GM19025 (cell line): ENCODE results near the gene ELF5.

Experiments
- ATAC-seq: cut with Tn5 transposase; IDR thresholded peaks from one replicate; pipeline ENCODE4 v1.9.1; 2021; ENCODE audit warnings: mild to moderate bottlenecking, low read depth, moderate library complexity; ENCODE audit not compliant: unreplicated experiment

The ELF5 gene

DNA sequence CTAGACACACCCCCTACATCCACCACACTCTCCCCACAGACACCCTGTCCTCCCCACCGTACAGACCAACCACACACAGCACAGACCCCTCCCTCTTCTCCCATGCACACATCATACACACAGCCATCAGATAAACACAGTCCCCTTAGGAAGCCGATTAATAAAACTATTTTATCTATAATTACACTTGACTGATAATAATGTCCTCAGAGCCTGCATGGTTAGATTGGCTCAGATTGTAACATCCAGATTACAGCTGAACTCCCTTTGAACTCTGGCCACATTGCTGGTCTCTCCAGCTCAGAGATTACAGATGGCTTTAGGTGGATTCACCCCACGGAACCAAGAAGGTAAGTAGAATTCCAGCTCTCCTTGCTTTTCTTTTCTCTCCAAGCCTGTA is 9.5 kb upstream of the ELF5 start:
- no peak for ATAC-seq

DNA sequence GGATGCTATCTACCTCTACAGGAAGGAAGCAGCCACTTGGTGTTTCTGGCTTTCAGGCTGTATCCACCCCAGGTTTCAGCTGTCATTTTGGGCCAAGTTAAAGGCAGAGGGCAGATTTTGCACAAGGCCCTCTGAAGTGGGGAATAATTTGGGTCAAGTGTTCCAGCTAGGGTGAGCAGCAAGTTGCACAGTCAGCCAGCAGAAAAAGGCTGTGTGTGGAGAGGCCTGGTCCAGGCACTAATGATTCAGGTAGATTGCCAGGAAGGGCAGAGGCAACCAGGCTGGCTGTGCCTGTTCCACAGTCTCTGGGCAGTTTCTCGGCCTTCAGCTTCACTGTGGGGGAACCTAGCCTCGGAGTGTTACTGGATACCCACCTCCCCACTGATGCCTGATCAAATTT is 8.6 kb upstream of the ELF5 start:
- no peak for ATAC-seq

DNA sequence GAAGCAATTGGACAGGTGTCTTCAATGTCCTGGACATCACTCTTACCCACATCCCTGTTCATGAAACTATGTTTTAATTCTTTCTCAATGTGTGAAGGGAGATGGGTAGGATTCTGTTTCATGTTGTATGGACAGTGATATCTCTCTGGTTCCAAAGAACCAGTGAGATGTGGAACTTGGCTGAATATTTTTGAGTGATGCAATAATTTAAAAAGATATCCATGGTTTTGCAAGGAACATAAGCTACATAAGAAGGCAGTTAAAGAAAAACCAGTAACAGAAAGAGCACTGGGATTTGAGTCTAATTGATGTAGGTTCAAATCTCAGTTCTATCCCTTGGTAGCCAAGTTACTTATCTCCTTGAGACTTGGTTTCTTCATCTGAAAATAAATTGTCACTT is 7.7 kb upstream of the ELF5 start:
- no peak for ATAC-seq

DNA sequence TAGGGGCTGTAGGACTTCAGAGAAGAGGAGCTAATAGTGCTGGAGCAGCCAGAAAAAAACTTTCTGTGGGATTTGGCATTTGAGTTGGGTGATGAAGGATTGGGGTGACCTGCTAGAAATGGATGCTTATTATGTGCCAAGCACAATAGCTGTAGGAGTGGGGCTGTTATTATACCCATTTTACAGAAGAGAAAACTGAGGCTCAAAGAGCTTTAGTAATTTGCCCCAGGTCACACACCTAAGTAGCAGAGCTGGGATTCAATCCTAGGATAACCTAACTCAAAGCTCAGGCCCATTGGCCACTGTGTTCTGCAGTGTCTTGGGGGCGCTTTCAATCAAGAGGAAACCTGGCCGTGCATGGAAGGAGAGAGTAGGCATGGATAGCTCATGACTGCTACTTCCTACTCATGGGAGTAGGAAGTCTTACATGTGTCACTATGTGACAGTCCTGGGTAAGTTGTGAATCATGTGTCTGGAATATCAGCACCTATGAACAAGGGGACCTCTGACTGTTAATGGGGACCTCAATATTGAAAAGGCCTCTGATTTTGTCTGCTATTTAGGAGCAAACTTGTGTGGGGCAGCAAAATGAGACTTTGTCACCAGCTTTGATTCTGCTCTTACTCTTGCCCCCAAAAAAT is 6.1 kb upstream of the ELF5 start:
- no peak for ATAC-seq

DNA sequence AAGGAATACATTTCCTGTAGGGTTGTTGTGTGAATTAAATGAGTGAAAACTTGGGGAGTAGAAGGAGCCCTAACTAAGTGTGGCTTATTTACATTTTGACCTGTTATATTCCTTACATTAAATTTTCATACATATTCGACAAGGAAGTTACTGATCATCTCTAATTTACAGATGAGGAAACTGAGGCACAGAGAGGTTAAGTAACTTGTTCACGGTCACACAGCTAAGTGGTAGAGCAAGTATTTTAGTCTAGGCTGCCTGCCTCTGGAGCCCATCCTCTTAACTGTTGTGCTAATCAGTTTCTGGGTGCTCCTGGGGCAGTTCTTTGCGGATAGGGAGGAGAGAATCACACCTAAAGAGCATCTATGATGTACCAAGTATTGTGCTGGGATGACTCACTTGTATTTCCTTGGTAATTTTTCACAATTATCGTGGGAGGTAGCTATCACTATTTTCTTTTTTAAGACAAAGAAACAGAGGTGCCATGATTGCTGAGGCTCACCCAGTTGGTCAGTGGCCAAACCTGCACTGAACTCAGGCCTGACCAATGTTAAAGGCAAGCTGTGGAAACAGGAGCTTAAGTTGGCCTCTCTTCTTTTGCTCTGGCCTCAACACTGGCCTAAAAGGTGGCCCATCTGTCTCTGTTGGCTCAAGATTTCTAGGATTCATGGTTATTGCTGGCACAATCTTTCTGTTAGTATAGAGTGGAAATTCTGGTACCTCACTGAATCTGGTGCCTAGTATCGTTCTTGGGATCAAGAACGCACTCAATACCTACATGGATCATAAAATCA is 2.9 kb upstream of the ELF5 start:
- ATAC-seq, result no peak

DNA sequence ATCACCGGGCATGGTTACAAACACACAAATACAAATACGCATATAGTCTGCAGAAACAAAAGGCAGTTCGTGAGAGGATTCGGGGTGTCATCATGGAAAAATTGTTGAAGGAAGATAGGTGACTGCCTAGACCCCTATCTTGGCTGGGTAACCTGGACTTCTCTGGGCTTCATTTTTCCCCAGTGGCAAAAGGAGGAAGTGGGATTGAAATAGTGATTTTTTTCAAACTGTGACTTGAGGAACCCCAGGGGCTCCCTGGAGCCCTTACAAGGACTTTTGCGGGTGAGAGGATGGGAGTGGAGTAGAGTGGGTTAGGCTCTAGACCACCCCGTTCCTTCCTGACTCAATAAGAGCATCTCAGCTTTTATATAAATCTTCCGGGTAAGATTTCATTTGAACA is 1.0 kb upstream of the ELF5 start:
- ATAC-seq, result no peak

DNA sequence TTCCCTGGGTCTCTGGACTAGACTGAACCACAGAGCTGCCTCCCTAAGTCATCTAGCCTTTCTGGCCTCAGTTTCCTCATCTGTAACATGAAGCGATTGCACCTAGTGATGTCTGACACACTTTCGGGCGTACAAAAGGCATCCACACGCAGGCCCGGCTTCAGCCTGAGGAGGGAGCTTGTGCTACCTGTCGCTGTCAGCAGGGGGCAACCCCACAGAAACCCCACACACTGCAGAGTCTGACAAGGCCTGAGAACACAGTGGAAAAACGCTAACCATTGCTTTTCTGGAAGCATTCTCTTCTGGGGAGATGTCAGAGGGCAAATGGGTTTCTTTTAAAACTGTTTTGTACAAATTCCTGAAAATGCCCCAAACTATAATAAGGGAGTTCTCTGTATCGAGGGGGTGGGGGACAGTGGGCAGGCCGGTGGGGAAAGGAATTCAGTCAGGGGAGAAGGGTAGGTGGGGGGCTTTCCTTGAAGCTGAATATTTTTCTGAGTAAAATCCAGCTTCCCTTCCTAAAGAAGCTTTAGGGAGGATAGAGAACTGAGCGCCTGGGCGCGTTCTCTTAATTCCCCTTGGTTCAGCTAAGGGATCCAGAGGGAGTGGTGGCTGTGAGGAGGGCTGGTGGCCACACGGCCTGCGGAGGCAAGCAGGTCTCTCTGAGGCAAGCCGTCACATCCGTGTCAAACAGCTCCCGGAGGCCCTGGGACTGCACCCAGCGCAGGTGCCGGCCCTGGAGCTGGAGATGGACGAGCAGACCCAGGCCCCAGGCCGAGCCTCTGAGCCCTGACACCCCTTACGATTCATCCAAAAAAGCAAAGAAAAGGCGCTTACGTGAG is 533 bp downstream of the ELF5 start:
- no peak for ATAC-seq

DNA sequence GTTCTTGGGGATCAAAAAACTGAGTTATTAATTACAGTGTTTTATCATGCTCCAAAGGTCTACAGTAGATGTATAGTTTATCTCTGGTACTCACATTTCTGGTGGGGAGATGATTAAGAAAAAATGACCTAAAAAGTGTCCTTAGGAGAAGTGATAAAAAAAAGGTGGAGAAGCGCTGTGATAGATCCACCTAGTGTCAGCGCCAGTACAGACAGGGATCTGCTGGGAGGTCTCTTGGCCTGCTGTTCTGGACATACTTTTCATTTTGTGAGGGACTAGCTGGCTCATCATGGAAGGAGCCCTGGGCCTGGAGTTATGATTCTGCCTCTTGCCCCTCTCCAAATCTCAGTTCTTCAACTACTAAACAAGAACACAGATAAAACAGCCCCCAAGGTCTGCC is 2.9 kb downstream of the ELF5 start:
- no peak for ATAC-seq

DNA sequence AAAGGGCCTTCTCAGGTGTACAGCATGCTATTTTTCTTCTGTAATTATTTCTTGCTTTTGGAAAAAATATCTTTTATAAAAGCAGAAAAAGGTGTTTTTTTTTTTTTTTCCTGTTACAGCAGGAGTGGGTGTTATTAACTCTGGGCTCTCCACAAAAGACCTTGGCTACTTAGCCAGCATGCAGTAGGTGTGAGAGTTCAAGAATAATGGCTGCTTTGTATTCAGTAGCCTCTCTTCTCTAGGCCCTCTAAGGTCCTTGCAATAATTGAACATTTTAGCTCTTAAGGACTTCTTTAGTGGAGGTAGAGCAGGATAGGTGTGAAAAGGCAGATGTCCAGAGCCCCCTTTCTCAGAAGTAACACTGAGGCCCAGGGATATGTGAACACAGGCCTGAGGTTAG is 3.4 kb downstream of the ELF5 start:
- ATAC-seq, result no peak

DNA sequence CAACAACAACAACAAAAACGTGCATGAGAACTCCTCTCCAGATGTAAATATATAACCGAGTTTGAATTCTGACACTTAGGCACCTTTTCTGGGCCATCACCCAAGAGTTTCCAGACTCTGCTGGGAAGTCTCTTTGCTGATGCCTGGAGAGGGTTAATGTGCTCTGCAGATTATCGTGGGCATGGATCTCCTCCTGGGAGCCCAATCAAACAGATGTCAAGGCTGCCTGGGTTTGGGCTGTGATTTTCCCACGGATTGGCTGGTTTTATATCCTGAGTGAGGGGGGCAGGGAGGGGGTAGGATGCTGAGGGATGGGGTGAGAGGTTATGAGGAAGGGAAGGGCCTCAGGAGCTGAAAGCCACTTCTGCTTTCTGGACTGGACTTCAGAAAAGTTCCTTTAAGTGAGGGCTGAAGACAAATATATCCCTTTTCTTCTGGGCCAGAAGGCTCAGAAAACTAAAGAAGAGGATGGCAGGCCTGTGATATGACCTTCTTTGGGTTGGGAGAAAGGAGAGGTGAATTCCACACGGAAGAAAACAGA is 4.2 kb downstream of the ELF5 start:
- ATAC-seq, result no peak

DNA sequence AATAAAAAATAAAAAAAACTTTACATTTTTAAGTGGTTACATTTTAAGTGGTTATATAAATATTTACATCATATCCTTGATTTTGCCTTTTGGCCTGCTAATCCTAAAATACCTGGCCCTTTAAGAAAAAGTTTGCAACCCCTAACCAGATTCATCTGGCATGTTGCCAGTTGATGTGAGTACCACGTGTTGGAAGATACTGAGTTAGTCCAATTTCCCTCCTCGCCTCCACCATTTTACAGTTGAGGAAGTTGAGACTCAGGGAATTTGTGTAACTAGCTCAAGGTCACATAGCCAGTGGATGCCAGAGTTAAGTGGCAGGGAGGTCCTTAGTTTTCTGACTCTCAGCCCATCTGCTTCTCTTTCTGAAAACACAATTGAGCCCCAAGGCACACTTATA is 5.1 kb downstream of the ELF5 start:
- ATAC-seq, result no peak

DNA sequence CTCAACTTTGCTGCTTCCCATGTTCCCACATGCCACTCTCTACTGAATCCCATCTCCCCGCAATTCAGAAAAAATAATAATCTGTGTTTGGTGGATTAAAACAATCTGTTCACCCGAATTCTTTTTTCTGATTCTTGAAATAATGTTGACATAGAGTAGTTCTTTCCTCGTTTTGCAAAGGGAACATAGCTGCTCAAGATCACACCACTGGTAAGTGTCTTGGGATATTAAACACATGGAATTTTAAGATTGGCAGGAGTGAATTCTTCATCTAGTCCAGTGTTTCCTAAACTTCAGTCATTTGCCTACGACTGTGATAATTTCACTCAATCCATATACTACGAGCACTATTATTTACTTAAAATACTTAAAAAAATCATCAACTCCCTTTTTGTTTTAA is 6.0 kb downstream of the ELF5 start:
- no peak for ATAC-seq

DNA sequence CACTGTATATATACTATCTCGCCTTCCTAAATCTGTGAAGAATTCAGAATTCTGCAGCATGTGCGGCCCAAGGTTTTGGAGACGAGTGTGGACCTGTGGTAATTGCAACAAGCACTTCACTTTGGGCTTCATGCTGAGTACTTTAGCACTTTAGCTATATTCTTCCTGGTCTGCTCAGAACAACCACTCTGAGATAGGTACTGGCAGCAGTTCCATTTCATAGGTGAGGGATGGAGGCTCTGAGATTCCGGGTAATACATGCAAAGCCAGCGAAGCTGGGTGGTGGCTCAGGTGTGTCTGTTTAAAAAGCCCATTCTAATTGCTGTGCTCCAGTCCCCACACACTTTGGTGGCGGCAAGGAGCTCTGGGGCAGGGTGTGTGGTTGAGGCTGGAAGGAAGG is 6.4 kb downstream of the ELF5 start:
- ATAC-seq, result no peak

DNA sequence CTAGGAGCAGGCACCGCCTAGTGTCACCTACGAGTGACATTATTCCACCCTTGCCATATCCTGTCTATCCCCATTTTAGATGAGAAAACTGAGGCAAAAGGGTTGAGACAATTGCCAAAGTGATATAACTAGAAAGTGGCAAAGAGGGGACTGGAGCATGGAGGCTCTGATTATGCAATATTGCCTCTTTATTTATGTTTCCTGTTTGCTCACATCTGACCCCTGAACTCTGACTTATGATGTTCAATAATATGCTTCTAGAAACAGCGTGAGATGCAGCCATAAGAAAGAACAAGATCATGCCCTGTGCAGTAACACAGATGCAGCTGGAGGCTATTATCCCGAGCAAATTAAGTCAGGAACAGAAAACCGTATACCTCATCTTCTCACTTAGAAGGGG is 7.7 kb downstream of the ELF5 start:
- ATAC-seq, result no peak

DNA sequence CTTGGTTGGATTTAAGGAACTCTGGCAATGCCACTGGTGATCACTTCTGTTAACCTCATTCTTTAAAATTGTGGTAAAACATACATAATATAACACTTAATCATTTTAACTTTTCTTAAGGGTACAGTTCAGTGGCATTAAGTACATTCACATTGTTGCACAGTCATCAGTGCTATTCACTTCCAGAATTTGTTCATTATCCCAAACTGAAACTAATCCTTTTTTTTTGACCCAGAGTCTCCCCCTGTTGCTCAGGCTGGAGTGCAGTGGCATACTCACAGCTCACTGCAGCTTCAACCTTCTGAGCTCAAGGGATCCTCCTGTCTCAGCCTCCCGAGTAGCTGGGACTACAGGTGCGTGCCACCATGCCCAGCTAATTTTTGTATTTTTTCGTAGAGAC is 10.6 kb downstream of the ELF5 start:
- ATAC-seq, result no peak

DNA sequence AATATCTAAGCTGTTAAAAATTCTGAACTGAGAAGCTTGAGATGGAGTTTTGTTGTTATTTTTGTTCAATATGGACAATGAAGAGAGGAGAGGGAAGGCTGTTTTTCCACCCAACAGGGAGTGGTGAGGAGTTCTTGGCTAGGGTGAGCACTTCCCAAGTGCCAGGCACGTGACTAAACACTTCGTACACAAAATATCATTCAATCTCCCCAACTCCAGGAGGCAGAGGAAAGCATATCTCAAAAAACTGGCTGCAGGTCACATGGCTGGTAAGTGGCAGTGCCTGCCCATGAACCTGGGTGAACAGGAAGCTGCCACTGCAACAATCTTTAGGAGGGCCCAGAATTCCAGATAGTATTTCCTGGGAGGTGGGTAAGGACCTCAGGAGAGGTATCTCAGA is 11.6 kb downstream of the ELF5 start:
- ATAC-seq, result no peak

DNA sequence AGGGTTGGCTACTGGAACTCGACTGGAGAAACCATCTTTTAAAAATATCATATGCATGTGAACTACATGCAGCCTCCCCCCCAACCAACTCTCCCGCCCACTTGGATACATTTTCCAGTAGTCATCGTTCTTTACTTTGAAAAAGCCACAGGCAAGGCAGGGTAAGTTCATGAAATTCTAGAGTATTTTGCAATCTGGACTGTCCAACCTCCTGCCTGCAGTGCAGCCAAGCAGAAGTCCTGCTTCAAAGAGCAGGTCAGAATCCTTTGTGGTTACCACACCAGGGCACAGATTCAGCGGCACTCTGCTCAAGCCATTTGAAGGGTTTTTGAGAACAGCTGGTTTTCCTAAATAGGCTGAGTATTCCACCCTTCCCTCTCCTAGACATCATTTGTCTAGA is 12.1 kb downstream of the ELF5 start:
- no peak for ATAC-seq

DNA sequence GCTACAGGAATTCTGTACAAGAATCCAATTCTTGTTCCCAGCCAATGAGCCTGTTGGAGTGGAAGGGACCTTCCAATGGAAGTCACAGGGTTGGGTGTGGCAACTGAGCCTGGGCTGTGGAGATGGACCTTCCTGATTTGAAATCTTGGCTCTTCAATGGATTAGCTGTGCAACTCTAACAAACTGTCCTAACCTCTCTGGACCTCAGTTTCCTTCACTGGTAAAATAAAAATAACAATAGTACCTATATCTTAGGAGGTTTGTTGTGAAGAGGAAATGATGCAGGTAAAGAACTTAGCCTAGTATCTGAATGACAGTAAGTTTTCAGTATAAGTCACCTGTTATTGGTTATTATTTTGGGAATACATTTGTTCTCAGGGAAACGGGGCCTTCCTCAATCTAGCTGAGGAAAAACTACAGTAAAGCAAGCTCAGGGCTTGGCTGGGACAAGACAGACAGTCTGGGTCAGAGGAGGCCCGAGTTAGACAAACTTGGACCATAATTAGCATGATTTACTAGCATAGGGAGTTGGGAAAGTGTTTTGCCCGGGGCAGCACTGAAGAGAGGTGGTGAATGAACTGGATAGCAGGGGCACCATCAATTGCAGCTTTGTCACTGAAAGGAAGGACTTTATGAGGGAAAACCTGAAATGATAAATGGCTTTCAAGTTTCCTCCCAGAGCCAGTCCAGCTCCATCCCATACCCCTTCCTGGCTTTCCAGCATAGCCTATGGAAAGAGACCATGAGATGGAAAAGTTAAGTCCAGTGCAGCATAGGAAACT is 13.7 kb downstream of the ELF5 start:
- no peak for ATAC-seq

DNA sequence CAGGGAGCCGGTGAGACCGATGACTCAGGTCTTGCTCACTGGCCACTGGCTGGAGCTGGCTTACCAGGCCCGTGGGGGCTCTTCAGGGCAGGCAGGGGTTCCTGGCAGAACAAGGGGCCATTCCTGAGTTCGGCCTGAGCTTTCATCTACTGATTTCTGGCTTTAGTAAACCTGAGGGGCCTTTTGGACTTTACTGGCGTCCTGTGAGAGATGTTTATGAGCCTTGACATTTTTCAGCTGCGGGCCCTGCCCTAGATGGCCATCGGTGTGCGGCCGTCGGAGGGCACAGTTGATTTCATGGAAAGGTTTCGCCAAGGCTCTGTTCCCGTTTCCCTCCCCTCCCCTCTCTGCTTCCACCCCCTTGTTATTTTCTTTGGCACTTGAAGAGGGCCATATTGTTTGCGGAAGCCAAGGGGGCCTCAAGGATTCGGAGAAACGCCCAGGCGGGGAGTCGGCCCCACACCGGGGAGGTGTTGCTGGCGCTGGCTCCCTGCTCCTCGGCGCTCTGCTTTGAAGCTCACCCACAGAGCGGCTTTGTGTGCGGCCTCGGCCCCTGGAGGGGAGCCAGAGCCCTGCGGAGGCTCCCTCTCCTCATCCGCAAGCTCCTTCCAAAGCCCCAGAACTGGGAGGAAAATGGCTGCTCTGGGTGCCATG is 17.7 kb downstream of the ELF5 start:
- ATAC-seq, result no peak

DNA sequence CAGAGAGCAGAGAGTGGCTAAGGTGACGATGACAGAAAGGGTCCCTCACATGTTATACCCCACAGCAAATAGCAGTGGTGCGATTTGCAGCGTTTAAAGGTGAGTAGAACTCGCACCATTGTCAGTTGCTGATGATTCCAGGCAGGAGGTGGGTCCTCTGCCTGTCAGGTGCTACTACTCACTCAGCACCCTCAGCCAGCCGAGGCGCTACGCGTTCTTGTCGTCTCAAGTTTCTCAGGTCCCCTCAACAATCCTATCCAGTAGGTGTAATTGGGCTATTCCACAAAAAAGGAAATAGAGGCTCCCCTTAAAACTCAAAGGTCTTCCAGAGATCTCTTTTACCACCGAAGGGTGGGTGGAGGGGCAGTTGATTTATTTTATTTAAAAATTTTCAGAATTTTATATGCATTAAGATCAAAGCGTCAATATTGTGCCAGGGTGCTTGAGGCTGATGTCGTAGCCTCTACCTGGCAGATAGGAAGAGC is 18.3 kb downstream of the ELF5 start:
- ATAC-seq, result no peak
